ENCODE data around the gene NELL2.

The NELL2 gene

DNA sequence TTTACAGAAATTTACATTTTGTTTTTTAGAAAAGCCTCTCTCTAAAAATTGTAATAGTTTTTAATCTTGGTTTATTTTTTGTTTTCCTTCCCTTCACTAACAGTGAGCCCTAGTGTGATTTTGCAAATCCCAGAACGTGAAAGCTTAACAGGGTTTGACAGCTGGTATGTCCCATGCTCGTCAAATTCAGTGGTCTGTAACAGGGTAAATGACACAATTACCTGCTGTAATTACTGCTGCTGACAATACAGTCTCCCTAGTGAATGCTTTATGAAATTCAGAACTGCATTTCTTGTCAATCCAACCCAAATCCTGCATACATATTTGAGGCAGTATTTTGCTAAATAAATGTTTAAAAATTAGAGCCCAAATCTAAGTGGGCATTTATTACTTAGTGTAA, 249.2 kb downstream of the NELL2 start:
- TF ChIP-seq PPARA (CRISPR knock-in tag; IDR thresholded peaks at IDR 0.05; ENCODE audit: borderline replicate concordance) = no peak
- no peak for TF ChIP-seq BACH2 (CRISPR knock-in tag; IDR thresholded peaks at IDR 0.05; ENCODE audit: borderline replicate concordance)
- TF ChIP-seq, protein P1, sequence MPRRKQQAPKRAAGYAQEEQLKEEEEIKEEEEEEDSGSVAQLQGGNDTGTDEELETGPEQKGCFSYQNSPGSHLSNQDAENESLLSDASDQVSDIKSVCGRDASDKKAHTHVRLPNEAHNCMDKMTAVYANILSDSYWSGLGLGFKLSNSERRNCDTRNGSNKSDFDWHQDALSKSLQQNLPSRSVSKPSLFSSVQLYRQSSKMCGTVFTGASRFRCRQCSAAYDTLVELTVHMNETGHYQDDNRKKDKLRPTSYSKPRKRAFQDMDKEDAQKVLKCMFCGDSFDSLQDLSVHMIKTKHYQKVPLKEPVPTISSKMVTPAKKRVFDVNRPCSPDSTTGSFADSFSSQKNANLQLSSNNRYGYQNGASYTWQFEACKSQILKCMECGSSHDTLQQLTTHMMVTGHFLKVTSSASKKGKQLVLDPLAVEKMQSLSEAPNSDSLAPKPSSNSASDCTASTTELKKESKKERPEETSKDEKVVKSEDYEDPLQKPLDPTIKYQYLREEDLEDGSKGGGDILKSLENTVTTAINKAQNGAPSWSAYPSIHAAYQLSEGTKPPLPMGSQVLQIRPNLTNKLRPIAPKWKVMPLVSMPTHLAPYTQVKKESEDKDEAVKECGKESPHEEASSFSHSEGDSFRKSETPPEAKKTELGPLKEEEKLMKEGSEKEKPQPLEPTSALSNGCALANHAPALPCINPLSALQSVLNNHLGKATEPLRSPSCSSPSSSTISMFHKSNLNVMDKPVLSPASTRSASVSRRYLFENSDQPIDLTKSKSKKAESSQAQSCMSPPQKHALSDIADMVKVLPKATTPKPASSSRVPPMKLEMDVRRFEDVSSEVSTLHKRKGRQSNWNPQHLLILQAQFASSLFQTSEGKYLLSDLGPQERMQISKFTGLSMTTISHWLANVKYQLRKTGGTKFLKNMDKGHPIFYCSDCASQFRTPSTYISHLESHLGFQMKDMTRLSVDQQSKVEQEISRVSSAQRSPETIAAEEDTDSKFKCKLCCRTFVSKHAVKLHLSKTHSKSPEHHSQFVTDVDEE (CRISPR knock-in tag; IDR thresholded peaks at IDR 0.05) = no peak
- no peak for TF ChIP-seq TCF4 (CRISPR knock-in tag; IDR thresholded peaks at IDR 0.05; ENCODE audit: borderline replicate concordance)
- TF ChIP-seq ZFP30 (CRISPR knock-in tag; IDR thresholded peaks at IDR 0.05) = no peak
- TF ChIP-seq, protein P2, sequence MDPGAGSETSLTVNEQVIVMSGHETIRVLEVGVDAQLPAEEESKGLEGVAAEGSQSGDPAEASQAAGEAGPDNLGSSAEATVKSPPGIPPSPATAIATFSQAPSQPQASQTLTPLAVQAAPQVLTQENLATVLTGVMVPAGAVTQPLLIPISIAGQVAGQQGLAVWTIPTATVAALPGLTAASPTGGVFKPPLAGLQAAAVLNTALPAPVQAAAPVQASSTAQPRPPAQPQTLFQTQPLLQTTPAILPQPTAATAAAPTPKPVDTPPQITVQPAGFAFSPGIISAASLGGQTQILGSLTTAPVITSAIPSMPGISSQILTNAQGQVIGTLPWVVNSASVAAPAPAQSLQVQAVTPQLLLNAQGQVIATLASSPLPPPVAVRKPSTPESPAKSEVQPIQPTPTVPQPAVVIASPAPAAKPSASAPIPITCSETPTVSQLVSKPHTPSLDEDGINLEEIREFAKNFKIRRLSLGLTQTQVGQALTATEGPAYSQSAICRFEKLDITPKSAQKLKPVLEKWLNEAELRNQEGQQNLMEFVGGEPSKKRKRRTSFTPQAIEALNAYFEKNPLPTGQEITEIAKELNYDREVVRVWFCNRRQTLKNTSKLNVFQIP (CRISPR knock-in tag; IDR thresholded peaks at IDR 0.05; ENCODE audit: borderline replicate concordance, low read depth) = no peak
- TF ChIP-seq, protein P3, sequence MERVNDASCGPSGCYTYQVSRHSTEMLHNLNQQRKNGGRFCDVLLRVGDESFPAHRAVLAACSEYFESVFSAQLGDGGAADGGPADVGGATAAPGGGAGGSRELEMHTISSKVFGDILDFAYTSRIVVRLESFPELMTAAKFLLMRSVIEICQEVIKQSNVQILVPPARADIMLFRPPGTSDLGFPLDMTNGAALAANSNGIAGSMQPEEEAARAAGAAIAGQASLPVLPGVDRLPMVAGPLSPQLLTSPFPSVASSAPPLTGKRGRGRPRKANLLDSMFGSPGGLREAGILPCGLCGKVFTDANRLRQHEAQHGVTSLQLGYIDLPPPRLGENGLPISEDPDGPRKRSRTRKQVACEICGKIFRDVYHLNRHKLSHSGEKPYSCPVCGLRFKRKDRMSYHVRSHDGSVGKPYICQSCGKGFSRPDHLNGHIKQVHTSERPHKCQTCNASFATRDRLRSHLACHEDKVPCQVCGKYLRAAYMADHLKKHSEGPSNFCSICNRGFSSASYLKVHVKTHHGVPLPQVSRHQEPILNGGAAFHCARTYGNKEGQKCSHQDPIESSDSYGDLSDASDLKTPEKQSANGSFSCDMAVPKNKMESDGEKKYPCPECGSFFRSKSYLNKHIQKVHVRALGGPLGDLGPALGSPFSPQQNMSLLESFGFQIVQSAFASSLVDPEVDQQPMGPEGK (CRISPR knock-in tag; IDR thresholded peaks at IDR 0.05; ENCODE audit: borderline replicate concordance) = no peak
- no peak for TF ChIP-seq ESRRG (CRISPR knock-in tag; IDR thresholded peaks at IDR 0.05)
- no peak for TF ChIP-seq ZFP3 (CRISPR knock-in tag; IDR thresholded peaks at IDR 0.05)
- TF ChIP-seq, protein P4, sequence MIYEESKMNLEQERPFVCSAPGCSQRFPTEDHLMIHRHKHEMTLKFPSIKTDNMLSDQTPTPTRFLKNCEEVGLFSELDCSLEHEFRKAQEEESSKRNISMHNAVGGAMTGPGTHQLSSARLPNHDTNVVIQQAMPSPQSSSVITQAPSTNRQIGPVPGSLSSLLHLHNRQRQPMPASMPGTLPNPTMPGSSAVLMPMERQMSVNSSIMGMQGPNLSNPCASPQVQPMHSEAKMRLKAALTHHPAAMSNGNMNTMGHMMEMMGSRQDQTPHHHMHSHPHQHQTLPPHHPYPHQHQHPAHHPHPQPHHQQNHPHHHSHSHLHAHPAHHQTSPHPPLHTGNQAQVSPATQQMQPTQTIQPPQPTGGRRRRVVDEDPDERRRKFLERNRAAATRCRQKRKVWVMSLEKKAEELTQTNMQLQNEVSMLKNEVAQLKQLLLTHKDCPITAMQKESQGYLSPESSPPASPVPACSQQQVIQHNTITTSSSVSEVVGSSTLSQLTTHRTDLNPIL (CRISPR knock-in tag; IDR thresholded peaks at IDR 0.05; ENCODE audit: low read depth) = no peak
- TF ChIP-seq ZNF70 (CRISPR knock-in tag; IDR thresholded peaks at IDR 0.05) = no peak
- TF ChIP-seq SNAI2 (CRISPR knock-in tag; IDR thresholded peaks at IDR 0.05) = no peak
- TF ChIP-seq ZC3H10 (CRISPR knock-in tag; IDR thresholded peaks at IDR 0.05) = no peak
- no peak for TF ChIP-seq CSDC2 (CRISPR knock-in tag; IDR thresholded peaks at IDR 0.05)
- TF ChIP-seq ARNTL (CRISPR knock-in tag; IDR thresholded peaks at IDR 0.05; ENCODE audit: borderline replicate concordance, low read depth) = no peak
- no peak for TF ChIP-seq ZNF565 (CRISPR knock-in tag; conservative IDR thresholded peaks at IDR 0.05; ENCODE audit: low read depth)
- TF ChIP-seq, protein P5, sequence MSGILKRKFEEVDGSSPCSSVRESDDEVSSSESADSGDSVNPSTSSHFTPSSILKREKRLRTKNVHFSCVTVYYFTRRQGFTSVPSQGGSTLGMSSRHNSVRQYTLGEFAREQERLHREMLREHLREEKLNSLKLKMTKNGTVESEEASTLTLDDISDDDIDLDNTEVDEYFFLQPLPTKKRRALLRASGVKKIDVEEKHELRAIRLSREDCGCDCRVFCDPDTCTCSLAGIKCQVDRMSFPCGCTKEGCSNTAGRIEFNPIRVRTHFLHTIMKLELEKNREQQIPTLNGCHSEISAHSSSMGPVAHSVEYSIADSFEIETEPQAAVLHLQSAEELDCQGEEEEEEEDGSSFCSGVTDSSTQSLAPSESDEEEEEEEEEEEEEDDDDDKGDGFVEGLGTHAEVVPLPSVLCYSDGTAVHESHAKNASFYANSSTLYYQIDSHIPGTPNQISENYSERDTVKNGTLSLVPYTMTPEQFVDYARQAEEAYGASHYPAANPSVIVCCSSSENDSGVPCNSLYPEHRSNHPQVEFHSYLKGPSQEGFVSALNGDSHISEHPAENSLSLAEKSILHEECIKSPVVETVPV (CRISPR knock-in tag; IDR thresholded peaks at IDR 0.05) = no peak
- no peak for TF ChIP-seq ZNF8 (CRISPR knock-in tag; IDR thresholded peaks at IDR 0.05)
- no peak for TF ChIP-seq GLIS3 (CRISPR knock-in tag; IDR thresholded peaks at IDR 0.05)
- no peak for ATAC-seq

DNA sequence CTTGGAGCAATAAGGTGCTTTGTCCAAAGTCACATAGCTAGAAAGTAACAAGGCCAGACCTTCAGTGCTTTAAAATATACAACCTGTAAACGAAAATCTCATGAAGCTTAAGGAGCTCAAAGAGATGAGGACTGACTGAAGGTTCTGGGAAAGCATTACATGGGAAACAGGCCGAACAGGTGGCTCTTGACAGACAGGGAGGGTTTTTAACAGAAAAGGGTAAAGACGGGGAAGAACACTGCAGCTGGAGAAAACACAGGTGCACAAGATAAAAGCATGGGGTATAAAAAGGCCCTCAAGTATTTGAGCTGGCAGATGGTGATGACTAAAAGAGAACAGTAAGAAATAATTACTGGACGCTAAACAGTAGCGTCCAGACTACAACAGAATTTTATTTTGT, 257.2 kb downstream of the NELL2 start:
- no peak for ATAC-seq
- TF ChIP-seq GLIS3 (CRISPR knock-in tag; IDR thresholded peaks at IDR 0.05) = no peak
- TF ChIP-seq, protein P4 (CRISPR knock-in tag; IDR thresholded peaks at IDR 0.05; ENCODE audit: low read depth) = no peak
- TF ChIP-seq, protein P3 (CRISPR knock-in tag; IDR thresholded peaks at IDR 0.05; ENCODE audit: borderline replicate concordance) = no peak
- no peak for TF ChIP-seq ISL1 (CRISPR knock-in tag; IDR thresholded peaks at IDR 0.05)
- TF ChIP-seq ESRRG (CRISPR knock-in tag; IDR thresholded peaks at IDR 0.05) = no peak
- TF ChIP-seq ZNF8 (CRISPR knock-in tag; IDR thresholded peaks at IDR 0.05) = no peak
- no peak for TF ChIP-seq ZFP30 (CRISPR knock-in tag; IDR thresholded peaks at IDR 0.05)
- TF ChIP-seq OSR1 (CRISPR knock-in tag; IDR thresholded peaks at IDR 0.05) = no peak
- no peak for TF ChIP-seq ZNF565 (CRISPR knock-in tag; conservative IDR thresholded peaks at IDR 0.05; ENCODE audit: low read depth)
- TF ChIP-seq, protein P1 (CRISPR knock-in tag; IDR thresholded peaks at IDR 0.05) = no peak
- TF ChIP-seq, protein P2 (CRISPR knock-in tag; IDR thresholded peaks at IDR 0.05; ENCODE audit: borderline replicate concordance, low read depth) = no peak
- no peak for TF ChIP-seq ZC3H10 (CRISPR knock-in tag; IDR thresholded peaks at IDR 0.05)
- no peak for TF ChIP-seq RARB (CRISPR knock-in tag; IDR thresholded peaks at IDR 0.05)

Measured in SK-N-SH treated with all-trans-retinoic acid at 6 μM for 48 hours (cell line).